Lower leg skin (tissue), 3 donors: ENCODE measurements around the gene LMO2.

Experiments used
- CTCF ChIP-seq, 3 donors: fragments of 450-650 bp; IDR thresholded peaks; one replicate each; pipeline ENCODE4 v1.5.1; 2016; ENCODE audit warnings: antibody characterized with exemption in 3 of 3, mild to moderate bottlenecking in 3 of 3, moderate library complexity in 2 of 3
- POLR2A ChIP-seq, 2 donors: fragments of 450-650 bp; IDR thresholded peaks; one replicate each; pipeline ENCODE4 v1.6.1; 2016 to 2017; ENCODE audit warnings: antibody characterized with exemption in 2 of 2, mild to moderate bottlenecking in 1 of 2, moderate library complexity in 1 of 2

- TF ChIP-seq POLR2A (IDR thresholded peaks at IDR 0.05) (no peak), CTCF (IDR thresholded peaks at IDR 0.05) (no peak)
Measured at GRCh38 chr11:33891714-33892327, at the start of gene LMO2.
